Measurements from ENCODE around the gene RSPH1.

DNA sequence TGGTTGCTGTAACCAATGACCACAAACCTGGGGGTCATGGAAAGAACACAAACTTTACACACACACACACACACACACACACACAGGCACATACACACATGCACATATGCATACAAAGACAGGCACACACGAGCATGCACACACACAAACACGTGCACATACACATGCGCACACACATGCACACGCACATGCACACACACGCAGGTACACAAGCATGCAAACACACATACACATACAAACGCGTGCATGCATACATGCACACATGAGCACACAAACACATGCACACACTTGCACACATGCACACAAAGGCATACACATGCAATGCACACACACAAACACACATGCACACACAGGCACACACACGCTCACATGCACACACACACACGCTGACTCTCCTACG lies 48.3 kb downstream of the RSPH1 start:
- TF ChIP-seq, protein P1, sequence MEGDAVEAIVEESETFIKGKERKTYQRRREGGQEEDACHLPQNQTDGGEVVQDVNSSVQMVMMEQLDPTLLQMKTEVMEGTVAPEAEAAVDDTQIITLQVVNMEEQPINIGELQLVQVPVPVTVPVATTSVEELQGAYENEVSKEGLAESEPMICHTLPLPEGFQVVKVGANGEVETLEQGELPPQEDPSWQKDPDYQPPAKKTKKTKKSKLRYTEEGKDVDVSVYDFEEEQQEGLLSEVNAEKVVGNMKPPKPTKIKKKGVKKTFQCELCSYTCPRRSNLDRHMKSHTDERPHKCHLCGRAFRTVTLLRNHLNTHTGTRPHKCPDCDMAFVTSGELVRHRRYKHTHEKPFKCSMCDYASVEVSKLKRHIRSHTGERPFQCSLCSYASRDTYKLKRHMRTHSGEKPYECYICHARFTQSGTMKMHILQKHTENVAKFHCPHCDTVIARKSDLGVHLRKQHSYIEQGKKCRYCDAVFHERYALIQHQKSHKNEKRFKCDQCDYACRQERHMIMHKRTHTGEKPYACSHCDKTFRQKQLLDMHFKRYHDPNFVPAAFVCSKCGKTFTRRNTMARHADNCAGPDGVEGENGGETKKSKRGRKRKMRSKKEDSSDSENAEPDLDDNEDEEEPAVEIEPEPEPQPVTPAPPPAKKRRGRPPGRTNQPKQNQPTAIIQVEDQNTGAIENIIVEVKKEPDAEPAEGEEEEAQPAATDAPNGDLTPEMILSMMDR (IDR thresholded peaks at IDR 0.05) = no peak
- TF ChIP-seq EP300 (IDR thresholded peaks at IDR 0.05) = no peak
- TF ChIP-seq POLR2A (IDR thresholded peaks at IDR 0.05) = no peak
- no peak for TF ChIP-seq POLR2AphosphoS5 (IDR thresholded peaks at IDR 0.05)

All from upper lobe of left lung (tissue), 4 donors.